ENCODE results near the gene PPP1R14C. TPM values are rescaled to one million over a fixed set of nuclear protein-coding genes. Genes with fewer than 3 reads are reported as not detected.
"Not testable (repeated sequence)": the region's sequence is repeated elsewhere in the genome, so short reads cannot be mapped to it uniquely, and the experiment has no call there.

The PPP1R14C gene
- polyA plus RNA-seq, 3 donors, result 0.11 TPM; not detected in 2

DNA sequence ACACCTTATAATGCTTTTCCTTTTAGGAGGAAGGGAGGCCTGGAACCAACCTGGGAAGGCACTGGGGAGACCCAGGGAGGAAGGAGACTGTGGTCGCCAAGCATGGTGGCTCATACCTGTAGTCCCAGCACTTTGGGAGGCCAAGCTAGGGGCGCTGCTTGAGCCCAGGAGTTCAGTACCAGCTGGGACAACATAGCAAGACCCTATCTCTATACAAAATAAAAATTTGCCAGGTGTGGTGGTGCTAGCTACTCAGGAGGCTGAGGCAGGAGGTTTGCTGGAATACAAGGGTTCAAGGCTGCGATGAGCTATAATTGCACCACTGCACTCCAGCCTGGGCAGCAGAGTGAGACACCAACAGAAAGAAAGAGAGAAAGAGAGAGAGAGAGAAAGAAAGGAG lies 36.2 kb downstream of the PPP1R14C start:
- H3K9ac ChIP-seq (ENCODE audit: insufficient read depth, low read length, poor library complexity, severe bottlenecking), result no peak overlapping the region
- TF ChIP-seq CTCF (IDR thresholded peaks at IDR 0.05), result no peak
- no peak overlapping the region for H3K4me2 ChIP-seq (replicated peaks; ENCODE audit: extremely low read depth, low read length, poor library complexity, severe bottlenecking)
- peaks cover 7 to 10% of the 10 kb centered on the region in 2 donors for H3K4me1 ChIP-seq (ENCODE audit: control insufficient read depth in 1 of 2, insufficient read depth in 2 of 2, low read length in 2 of 2)
- Mint-ChIP-seq H3K36me3 (no peaks in the 10 kb centered on the region), H3K4me3 (no peak overlapping the region), H3K4me1 (peaks cover 8% of the 10 kb centered on the region), H3K9me3 (no peaks in the 10 kb centered on the region), H3K27me3 (ENCODE audit: low read depth in 3 of 3) (peaks cover 0 to 7% (median 1%) of the 10 kb centered on the region in 3 donors), H3K27ac (no peak overlapping the region)
- 100% methylated on average over 1 of the region's 3 CpGs for WGBS (ENCODE audit: insufficient coverage)
- H3K27ac ChIP-seq (ENCODE audit: low read depth in 1 of 2, low read length in 2 of 2), result no peak overlapping the region
- H3K79me2 ChIP-seq (ENCODE audit: insufficient read depth, low read length), result no peaks in the 10 kb centered on the region
- no peaks in the 10 kb centered on the region for H3K36me3 ChIP-seq (replicated peaks in 1 of 2; ENCODE audit: control insufficient read depth in 1 of 2, insufficient read depth in 2 of 2, low read length in 2 of 2)
- H3K9me3 ChIP-seq (replicated peaks in 1 of 2; ENCODE audit: control insufficient read depth in 1 of 2, insufficient read depth in 1 of 2, low read length in 2 of 2), result no peaks in the 10 kb centered on the region
- DNase-seq, result no peak
- H3K4me3 ChIP-seq (replicated peaks in 1 of 3; ENCODE audit: low read depth in 2 of 3, low read length in 3 of 3), result no peak overlapping the region
- no peaks in the 10 kb centered on the region for H3K27me3 ChIP-seq (ENCODE audit: control insufficient read depth in 2 of 2, insufficient read depth in 2 of 2, low read length in 2 of 2)
- H2AFZ ChIP-seq (ENCODE audit: insufficient read depth, low read depth, low read length, poor library complexity, severe bottlenecking), result no peak overlapping the region
- intact Hi-C loops (cut with micrococcal nuclease), result no loop called here
- H4K20me1 ChIP-seq (ENCODE audit: insufficient read depth, low read length), result no peaks in the 10 kb centered on the region

GRCh38 chr6:150179907-150180424 lies 37.1 kb downstream of the PPP1R14C start:
- H3K9me3 Mint-ChIP-seq; H3K27me3 Mint-ChIP-seq (ENCODE audit: low read depth in 3 of 3); H3K79me2 ChIP-seq (ENCODE audit: insufficient read depth, low read length); H4K20me1 ChIP-seq (ENCODE audit: insufficient read depth, low read length); H3K27me3 ChIP-seq (ENCODE audit: control insufficient read depth in 2 of 2, insufficient read depth in 2 of 2, low read length in 2 of 2); intact Hi-C loops (cut with micrococcal nuclease); H3K4me2 ChIP-seq (replicated peaks; ENCODE audit: extremely low read depth, low read length, poor library complexity, severe bottlenecking); H3K9me3 ChIP-seq (replicated peaks in 1 of 2; ENCODE audit: control insufficient read depth in 1 of 2, insufficient read depth in 1 of 2, low read length in 2 of 2); H3K9ac ChIP-seq (ENCODE audit: insufficient read depth, low read length, poor library complexity, severe bottlenecking); DNase-seq; H3K27ac ChIP-seq (ENCODE audit: low read depth in 1 of 2, low read length in 2 of 2); H2AFZ ChIP-seq (ENCODE audit: insufficient read depth, low read depth, low read length, poor library complexity, severe bottlenecking); H3K36me3 ChIP-seq (replicated peaks in 1 of 2; ENCODE audit: control insufficient read depth in 1 of 2, insufficient read depth in 2 of 2, low read length in 2 of 2); H3K4me3 ChIP-seq (replicated peaks in 1 of 3; ENCODE audit: low read depth in 2 of 3, low read length in 3 of 3); H3K27ac Mint-ChIP-seq; H3K4me3 Mint-ChIP-seq; H3K36me3 Mint-ChIP-seq: not testable (repeated sequence)
- H3K4me1 Mint-ChIP-seq, result peaks cover 14% of the 10 kb centered on the region
- peaks cover 12 to 13% of the 10 kb centered on the region in 2 donors for H3K4me1 ChIP-seq (ENCODE audit: control insufficient read depth in 1 of 2, insufficient read depth in 2 of 2, low read length in 2 of 2)
- WGBS (ENCODE audit: insufficient coverage), result 81% methylated on average over 3 of the region's 7 CpGs
